NCI-H748 (cell line): Measurements from ENCODE around the gene SLC10A4.
"Not testable (repeated sequence)": the region's sequence is repeated elsewhere in the genome, so short reads cannot be mapped to it uniquely, and the experiment has no call there.

Experiments used
- DNase-seq: peaks from one replicate; lab custom pipeline; 2025; ENCODE audit not compliant: unreplicated experiment; lab: John Stamatoyannopoulos, UW

Gene SLC10A4

GRCh38 chr4:48483006-48483776 lies at the start of gene SLC10A4:
SLC10A4 (plus strand) TSS chr4:48483343; CDS start chr4:48483562, 219 bp downstream.
- peak; percentile 70 for DNase-seq

GRCh38 chr4:48436318-48436717 lies 46.8 kb upstream of the SLC10A4 start:
- peak; percentile 23 for DNase-seq

GRCh38 chr4:48439988-48440387 lies 43.2 kb upstream of the SLC10A4 start:
- DNase-seq, result no peak

GRCh38 chr4:48440914-48441313 lies 42.2 kb upstream of the SLC10A4 start:
- DNase-seq, result not testable (repeated sequence)

- DNase-seq, result peak; percentile 3
These were observed 37.4 kb upstream of the SLC10A4 start for GRCh38 chr4:48445704-48446103.

- DNase-seq, result no peak
These were observed 36.5 kb upstream of the SLC10A4 start for GRCh38 chr4:48446642-48447041.

- no peak for DNase-seq
These were observed 34.0 kb upstream of the SLC10A4 start for GRCh38 chr4:48449151-48449550.

GRCh38 chr4:48450740-48451139 lies 32.4 kb upstream of the SLC10A4 start:
- no peak for DNase-seq

- DNase-seq, result not testable (repeated sequence)
These were observed 31.5 kb upstream of the SLC10A4 start for GRCh38 chr4:48451656-48452055.

GRCh38 chr4:48454591-48454990 lies 28.6 kb upstream of the SLC10A4 start:
- no peak for DNase-seq

GRCh38 chr4:48461000-48461399 lies 22.1 kb upstream of the SLC10A4 start:
- no peak for DNase-seq

- peak; percentile 27 for DNase-seq
These were observed 20.8 kb upstream of the SLC10A4 start for GRCh38 chr4:48462363-48462762.

GRCh38 chr4:48467442-48467841 lies 15.7 kb upstream of the SLC10A4 start:
- no peak for DNase-seq

- no peak for DNase-seq
These were observed 15.3 kb upstream of the SLC10A4 start for GRCh38 chr4:48467891-48468290.

- DNase-seq, result no peak
These were observed 13.0 kb upstream of the SLC10A4 start for GRCh38 chr4:48470137-48470536.

GRCh38 chr4:48470570-48470969 lies 12.6 kb upstream of the SLC10A4 start:
- DNase-seq, result no peak

GRCh38 chr4:48472794-48473193 lies 10.3 kb upstream of the SLC10A4 start:
- peak; percentile 68 for DNase-seq

GRCh38 chr4:48475770-48476169 lies 7.4 kb upstream of the SLC10A4 start:
- DNase-seq, result no peak

- no peak for DNase-seq
These were observed 4.9 kb upstream of the SLC10A4 start for GRCh38 chr4:48478273-48478672.

- no peak for DNase-seq
These were observed 1.6 kb upstream of the SLC10A4 start for GRCh38 chr4:48481581-48481980.

- DNase-seq, result peak; percentile 31
These were observed 792 bp downstream of the SLC10A4 start for GRCh38 chr4:48483777-48484493.

GRCh38 chr4:48484494-48485168 lies 1.5 kb downstream of the SLC10A4 start:
- DNase-seq, result no peak
